ENCODE results near the gene STK33.

STK33 gene

DNA sequence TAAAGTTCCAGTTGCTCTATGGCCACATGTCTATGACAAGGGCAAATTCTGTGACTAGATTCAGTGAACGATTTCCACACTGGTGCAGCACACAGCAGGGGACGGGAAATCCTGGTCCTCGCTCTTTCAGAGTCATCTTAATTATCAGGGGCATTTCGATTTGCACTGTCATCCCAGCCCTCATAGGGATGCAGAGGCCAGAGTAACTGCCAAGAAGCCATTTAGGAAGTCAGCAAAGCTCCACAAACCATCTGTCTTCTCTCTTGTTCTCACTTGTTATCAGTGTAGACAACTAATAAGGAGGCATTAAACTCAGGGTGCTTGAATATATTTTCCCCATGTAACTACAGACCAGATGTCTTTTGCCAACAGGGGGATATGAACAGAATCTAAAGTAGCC lies 151.7 kb downstream of the STK33 start:
- DNase-seq (ENCODE audit: low read depth in 2 of 2, low spot score in 1 of 2) = no peak

DNA sequence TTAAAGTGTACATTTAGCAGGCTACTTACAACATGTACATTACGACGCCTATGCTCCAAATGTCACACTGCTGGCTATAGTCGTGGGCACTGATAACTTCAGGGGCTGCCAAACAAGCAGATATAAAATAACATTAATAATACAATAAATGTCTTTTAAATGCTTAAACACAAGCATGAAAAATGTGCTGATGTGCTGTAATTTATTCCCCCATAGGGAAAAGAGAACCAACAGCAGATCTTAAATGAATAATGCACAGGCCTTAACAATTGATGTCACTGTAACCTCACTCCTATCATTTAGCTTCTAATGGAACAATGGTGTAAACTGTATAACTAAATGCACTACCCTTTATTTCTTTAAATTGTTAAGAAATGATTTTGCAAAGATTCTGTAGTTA lies 153.4 kb downstream of the STK33 start:
- DNase-seq (ENCODE audit: low read depth in 2 of 2, low spot score in 1 of 2) = no peak

DNA sequence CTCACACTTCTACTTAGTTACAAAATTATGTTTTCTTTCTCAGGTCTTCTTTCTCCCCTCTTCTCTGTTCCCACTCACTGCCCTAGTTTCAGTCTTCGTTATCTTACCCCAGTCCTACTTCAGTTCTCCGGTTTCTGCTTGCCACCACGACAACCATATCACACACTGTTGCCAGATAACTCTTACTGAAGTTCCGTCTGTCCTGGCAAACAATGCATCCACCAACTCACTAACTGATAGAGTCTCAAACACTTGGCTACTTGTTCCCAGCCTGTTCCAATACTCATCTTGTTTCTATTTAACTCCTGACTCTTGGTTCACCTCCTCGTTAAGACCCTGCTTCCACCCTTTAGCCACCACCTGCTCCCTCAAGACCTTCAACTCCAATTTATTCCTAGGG lies 164.5 kb downstream of the STK33 start:
- no peak for DNase-seq (ENCODE audit: low read depth in 2 of 2, low spot score in 1 of 2)

DNA sequence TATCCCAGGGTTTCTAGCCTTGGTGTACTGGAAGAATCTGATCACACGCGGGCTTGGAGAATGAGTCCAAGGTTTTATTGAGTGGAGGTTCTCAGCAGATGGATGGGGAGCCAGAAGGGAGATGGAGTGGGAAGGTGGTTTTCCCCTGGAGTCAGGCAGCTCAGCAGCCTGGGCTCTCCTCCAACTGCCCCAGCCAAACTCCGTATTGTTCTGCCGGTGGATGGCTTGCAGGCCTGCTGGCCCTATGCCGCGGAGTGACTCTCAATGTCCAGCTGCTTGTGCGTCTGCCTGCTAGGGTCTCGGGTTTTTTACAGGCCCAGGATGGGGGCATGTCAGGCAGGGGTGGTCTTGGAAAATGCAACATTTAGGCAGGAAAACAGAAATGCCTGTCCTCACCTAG lies 168.0 kb downstream of the STK33 start:
- no peak for DNase-seq (ENCODE audit: low read depth in 2 of 2, low spot score in 1 of 2)

DNA sequence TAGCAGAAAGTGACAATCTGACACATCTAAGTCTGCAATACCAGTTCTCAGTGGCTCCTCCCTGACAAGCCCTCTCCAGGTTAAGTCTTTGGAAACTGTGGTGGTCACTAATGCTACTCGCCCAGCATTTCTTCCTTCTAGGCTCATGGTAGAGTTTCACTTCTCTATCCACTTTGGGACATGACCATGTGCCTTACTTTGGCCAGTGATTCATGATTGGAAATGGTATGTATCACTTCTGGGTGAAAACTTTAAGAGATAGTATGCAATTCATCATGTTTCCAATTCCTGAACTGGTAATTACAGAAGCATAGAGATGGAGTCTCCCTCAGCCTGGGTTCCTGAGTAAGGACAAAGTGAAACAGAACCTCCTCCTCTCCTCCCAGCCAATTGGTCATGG lies 178.8 kb downstream of the STK33 start:
- DNase-seq (ENCODE audit: low read depth in 2 of 2, low spot score in 1 of 2) = no peak

DNA sequence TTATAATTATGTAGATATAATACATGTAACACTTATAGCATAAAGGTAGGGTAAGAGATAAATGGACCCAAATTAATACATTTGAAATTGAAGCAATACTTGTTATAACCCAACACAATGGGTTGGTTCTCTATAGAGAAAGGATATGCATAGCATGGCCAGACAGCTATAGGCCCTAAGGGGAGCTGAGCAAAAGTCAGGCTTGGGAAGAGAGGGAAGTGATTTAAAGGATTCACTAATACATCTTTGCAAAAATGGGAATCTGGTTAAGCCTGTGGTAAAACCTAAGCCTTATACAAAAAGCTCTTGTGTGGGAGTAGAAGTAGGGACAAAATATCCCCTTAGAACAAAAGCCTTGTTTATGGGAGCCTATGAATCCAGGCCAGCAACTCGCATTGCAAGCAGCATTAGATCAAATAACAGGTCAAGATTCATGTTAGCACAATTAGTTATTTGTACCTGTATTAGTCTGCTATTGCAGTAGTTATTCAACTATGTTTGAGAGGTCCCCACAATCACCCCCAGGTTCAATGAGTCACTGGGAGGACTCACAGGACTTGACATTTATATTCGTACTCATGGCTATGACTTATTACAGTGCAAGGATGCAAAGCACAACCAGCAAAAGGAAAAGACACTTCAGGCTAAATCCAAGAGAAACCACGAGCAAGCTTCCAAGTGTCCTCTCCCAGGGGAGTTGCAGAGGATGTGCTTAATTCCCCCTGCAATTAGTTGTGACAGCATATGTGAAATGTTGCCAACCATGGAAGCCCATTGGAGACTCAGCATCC lies 185.7 kb downstream of the STK33 start:
- DNase-seq (ENCODE audit: low read depth in 2 of 2, low spot score in 1 of 2) = no peak

DNA sequence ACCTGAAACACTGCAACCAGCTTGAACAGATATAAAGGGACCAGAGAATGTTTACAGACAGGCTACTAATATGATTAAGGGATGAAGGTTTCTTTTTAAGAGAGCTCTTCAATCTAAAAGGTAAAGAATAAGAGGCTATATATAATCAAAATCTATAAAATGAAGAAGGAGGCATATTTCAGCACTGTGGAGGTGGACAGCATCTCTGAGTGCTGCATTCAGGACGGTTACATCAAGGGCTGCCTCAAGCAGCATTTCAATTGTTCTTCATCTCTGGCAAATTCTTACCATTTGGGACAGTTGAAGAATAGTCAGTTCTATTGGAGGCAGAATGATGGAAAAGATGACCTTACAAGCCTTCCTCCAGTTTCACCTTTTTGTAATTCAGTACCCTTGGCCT lies 190.7 kb downstream of the STK33 start:
- no peak for DNase-seq (ENCODE audit: low read depth in 2 of 2, low spot score in 1 of 2)

DNA sequence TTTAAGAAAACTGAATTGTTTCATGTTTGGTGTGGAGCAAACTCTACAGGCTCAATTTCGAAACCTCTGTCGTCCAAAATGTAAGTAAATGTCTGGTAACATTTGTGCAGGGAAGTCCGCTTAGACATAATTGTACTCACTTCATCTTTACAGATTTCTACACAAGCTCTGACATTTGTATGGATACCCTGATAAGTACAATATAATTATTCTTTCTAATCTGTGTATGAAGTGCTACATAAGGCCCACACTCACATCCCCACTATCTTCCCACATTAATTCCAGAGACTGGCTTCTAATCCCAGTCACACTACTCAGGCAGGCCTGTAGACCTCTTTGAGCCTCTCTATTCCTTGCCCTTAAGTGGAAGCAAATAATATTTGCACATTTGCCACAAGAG lies 201.1 kb downstream of the STK33 start:
- DNase-seq (ENCODE audit: low read depth in 2 of 2, low spot score in 1 of 2) = no peak

DNA sequence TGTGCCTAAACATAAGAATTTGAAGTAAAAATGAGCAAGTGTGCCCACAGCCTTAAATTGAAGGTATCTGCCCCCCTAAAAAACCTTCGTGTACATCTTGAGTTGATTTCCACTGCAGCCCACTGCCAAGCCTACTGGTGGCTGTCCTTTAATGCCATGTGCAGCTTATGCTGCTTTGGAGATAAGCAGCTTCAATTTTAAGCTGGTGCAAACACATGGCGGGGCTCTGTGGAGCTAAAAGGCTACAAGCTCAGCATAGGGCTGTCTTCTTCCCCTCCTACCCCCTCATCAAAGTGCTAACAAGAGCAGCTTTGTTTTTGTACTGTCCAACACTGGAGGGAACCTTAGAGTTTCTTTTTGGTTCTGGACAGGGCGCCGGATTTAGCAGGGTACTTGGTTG lies 201.9 kb downstream of the STK33 start:
- DNase-seq (ENCODE audit: low read depth in 2 of 2, low spot score in 1 of 2) = no peak

DNA sequence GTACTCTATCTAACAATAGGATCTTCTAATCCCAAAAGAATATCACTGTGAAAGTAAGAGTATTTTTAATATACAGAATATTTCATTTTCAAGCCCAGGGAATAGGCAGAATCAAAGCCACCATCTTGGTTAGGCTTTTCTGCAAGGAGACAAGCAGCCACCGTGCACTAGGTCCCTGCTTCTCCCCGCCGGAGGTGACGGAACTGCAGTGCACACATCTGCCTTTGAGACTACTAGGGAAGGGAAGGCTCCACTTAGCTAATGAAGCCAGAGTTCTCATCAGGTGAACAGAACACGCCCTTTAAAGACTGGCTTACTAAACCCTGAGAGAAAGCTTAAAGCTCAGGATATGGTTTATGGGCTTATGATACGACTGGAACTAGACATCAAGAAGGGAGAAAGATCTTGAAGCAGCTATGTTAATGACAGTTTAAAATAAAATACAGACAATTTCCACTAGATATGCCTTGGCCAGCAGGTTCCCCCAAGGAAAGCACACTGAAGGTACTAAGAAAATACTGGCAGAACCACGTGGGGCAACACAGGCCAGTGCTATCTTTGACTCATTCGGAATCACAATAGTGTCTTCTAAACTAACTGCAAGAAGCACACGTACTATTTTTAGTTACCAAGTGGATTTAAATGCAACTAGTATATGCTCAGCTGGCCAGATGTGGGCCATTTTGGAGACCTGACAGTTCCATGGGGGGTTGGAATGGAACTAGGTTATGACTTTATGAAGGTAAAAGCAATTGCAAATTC lies 203.0 kb downstream of the STK33 start:
- DNase-seq (ENCODE audit: low read depth in 2 of 2, low spot score in 1 of 2) = no peak

DNA sequence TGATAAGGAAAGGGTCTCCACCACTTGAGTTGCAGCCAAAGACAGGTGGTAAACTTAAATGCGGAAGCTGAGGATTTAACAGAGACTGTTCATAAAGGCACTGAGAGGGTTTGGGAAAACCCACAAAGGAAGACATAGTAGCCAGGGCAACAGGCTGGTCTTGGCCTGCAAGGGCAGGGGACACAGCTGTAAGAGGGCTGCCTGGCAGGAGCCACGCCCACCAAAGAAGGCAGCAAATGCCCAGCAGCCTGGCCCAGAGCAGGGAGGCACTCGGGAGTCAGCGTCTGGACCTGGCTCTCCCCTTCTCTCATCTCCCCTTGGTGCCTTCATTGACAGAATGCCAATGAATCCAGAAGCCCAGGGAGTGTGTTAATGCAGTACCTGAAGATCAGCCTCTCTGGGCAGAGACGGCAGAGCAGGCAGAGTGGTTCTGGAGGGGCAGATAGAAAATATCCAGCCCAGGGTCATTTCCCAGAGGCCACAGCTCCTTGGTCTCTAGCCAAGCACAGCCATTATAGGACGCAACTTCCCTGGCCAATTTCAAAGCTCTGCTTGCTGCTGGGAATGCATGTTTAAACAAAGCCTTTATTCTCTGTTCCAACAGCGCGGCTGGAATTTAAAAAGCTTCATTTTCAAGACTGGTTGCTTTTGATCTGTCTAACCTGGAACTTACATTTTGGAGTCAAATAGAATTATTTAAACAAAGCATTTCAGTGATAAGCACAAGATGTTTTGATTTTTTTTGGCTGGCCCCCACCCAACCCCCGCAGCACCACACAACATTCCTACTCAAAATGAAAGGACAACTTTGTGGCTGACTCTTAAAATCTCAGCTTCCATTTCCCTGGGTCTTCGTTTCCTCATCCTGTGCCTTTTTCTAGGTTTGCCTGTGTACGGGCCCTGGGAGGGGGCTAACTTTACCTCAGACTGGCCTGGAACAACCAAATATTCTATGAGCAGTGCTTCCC lies 204.7 kb downstream of the STK33 start:
- DNase-seq (ENCODE audit: low read depth in 2 of 2, low spot score in 1 of 2) = no peak

DNA sequence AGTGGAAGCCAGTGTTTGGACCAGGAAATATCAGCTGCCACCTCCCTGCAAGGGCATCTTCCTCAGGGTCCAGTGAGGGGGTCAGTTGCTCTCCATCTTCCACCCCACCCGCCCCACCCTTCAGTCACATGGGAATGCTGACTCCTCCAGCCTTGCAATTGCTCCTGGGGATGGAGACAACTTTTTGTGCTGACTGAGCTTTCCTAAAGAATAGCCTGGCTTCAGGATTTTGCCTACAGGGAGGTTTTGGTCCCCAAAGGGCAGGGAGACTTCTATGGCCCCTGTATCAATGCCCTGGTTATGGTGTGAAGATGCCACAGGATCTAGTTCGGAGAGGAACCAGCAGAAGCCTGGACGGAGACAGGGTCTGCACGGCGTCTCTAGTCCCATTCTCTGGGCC lies 206.3 kb downstream of the STK33 start:
- DNase-seq (ENCODE audit: low read depth in 2 of 2, low spot score in 1 of 2) = no peak

DNA sequence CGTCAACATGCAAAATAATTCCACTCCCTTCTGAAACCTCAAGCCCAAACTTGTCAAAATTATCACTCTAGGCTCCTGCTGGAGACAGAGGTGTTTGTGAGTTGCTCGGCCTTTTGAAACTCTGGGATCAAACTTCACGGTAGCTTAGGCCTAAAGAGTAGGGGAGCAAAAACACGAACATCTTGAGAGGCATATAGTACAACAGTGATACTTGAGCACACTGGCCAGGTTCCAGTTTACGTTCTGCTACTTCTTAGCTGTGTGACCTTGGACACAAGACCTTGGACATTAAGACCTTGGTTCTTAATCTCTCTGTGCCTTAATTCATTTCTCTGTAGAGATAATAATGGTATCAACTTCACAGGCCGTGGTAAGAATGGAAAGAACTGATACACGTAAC lies 206.9 kb downstream of the STK33 start:
- DNase-seq (ENCODE audit: low read depth in 2 of 2, low spot score in 1 of 2) = no peak

DNA sequence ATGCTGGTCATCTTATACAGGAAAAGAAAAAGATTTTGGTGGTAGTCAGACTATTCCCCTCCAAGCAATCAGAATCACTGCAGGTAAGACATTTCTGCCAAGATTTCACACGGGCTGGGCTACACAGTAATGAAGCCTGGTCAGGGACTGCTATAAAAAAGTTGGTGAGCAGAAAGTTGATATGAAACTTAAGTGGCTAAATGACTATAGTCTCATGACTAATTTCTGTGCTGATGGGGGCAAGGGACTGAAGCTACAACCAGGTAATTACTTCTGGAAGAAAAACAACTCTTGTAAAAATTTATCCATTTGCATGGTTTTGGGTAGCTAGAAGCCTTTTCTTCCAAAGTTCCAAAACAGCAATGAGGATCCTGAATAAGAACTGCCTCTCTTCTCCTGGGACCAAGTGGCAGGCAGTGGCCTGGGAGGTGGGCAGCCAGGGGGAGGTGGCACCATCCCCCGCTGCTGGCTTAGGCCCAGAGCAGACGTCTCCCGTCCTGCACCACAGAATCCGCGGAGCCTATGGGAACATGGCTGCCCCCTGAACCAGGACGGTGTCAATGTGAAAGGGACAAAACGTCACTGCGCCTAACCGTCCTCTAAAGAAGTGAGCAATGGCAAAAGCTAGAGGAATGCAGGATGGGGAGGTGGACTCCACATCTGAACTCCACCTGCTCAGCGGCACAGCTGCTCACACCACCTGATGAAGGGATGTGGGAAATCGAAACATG lies 207.7 kb downstream of the STK33 start:
- DNase-seq (ENCODE audit: low read depth in 2 of 2, low spot score in 1 of 2) = no peak

DNA sequence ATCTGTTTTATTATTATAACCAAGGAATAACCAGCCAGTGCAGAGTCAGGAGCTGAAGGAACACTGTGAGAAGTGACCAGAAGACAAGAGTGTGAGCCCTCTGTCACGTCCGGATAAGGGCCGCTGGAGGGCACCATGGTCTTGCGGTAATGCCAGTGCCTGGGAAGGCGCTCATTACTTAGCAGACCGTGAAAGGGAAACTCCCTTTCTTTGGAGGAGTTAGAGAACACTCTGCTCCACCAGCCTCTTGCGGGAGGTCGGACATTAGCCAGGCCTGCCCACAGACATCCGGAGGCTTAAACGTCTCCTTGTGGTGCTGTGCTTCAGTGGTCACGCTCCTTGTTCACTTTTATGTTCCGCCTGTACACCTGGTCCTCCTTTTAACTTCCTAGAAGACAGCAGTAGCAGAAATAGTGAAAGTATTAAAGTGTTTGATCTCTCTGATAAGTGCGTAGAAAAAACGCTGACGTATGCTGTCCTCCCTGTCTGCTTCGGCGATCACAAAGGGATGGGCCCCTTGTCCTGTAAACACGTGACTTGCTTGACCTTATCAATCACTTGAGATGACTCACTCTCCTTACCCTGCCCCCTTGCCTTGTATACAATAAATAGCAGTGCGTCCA lies 209.7 kb downstream of the STK33 start:
- DNase-seq (ENCODE audit: low read depth in 2 of 2, low spot score in 1 of 2) = no peak

DNA sequence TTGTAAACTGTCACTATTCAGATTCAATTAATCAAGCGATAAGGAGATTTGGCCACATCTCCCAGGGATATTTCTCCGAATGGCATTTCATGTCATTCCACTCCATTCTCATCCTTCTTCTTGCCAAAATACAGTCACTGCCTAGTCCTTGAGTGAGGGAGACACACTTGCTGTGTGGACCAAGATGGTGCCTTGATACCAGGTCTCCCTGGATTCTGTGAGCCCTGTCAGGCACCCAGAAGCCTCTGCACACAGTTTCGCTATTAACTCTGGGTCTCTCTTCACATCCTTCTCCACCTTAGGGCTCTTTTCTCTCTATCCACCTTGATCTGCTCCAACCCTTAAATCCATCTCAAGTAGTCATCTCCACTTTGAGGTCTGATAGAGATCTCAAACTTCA lies 210.4 kb downstream of the STK33 start:
- DNase-seq (ENCODE audit: low read depth in 2 of 2, low spot score in 1 of 2) = no peak

DNA sequence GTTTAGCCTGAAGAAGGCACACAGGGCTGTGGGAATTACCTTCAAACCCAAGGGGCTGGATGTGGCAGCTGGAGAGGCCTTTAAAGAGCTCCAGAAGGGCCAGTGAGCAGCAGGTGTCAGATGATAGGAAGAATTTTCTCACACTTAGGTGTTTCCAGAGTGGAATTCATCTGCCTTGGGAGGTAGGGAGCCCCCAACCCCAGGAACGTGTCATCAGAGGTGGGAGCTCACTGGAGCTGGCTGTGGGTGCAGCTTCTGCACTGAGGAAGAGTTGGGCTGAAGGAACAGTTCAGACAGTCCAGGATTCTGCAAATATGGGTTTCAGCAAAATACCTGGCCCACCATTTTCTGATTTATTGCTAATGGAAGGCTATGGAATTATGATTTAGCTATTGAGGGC lies 210.8 kb downstream of the STK33 start:
- DNase-seq (ENCODE audit: low read depth in 2 of 2, low spot score in 1 of 2) = no peak

DNA sequence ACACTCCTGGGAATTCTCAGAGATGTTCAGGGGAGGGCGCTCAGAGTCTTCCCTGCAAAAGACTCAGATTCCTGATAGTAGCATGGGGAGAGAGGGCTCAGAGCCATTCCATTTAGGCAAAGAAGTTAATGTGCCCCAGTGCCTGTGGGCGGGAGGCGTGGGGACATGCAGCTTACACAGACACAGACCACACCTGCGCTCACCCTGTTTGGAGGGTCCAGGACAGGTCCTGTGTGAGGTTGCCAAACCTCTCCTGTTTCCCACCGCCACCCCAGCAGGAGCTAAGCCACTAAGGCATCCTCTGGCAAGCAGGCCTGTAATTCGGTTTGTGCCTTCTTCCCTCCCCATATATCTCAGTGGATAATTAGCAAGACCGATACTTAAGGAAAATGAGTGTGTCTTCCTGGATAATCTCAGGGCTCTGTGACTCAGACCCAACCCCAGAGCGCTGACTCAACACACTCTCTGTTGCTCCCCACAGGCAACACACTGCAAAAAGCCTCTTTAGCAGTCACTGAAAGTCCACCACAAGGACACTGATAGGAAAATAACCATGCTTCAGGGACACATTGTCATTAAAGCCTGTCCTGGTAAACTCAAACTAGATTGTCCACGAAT lies 211.5 kb downstream of the STK33 start:
- DNase-seq (ENCODE audit: low read depth in 2 of 2, low spot score in 1 of 2) = no peak

DNA sequence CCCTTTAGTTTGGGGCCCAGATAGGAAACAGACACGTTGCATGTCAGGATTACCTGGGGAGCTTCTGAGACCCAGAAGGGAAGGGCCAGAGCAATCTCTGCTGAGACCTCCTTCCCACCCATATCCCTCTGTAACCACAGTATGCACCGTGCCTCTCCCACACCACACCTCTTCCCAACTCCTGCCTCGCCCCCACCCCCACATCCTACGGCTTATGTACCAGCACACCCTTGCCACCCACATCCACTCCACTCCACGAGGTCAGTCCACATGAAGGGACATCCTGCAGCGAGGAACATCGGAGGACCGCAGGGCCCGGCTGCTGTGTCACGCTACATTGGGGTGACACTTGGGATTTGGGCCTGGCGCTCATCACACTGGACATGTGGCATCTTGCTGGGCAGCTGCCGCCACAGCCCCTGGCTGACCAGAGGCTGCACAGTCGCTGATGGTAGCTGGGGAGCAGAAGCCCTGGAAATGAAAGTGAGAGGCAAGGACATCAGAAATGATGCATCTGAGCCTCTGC lies 212.1 kb downstream of the STK33 start:
- DNase-seq (ENCODE audit: low read depth in 2 of 2, low spot score in 1 of 2) = no peak

DNA sequence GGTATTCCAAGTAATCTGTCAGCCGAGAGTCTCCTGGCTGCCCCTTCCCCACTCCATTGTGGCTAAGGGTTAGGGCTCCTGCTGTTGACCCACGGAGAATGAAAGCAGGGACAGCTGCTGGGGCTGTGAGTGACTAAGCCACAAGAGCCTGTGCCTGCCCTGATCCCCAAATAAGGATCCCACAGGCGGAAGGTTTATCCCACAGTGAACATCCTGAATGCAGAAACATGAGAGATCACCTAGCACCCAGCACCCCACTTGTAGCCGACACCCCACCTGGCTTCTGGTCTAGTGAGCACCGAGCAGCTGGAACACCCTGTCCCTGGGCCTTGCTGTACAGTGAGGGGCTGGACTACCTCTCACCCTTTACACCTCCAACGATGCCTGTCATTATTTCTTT lies 212.7 kb downstream of the STK33 start:
- no peak for DNase-seq (ENCODE audit: low read depth in 2 of 2, low spot score in 1 of 2)
